ENCODE measurements around the gene ROBO4.

The ROBO4 gene

GRCh38 chr11:124840666-124841065, 57.0 kb downstream of the ROBO4 start:
- no peak for DNase-seq (ENCODE audit: low spot score)

GRCh38 chr11:124839972-124840621, 57.6 kb downstream of the ROBO4 start:
- no peak for DNase-seq (ENCODE audit: low spot score)

GRCh38 chr11:124839128-124839971, 58.3 kb downstream of the ROBO4 start:
- DNase-seq (ENCODE audit: low spot score), result no peak

- no peak for DNase-seq (ENCODE audit: low spot score)
These were observed 58.9 kb downstream of the ROBO4 start for GRCh38 chr11:124838805-124839127.

GRCh38 chr11:124837491-124837856, 60.2 kb downstream of the ROBO4 start:
- peak; percentile 66 for DNase-seq (ENCODE audit: low spot score)

GRCh38 chr11:124835918-124836317, 61.7 kb downstream of the ROBO4 start:
- no peak for DNase-seq (ENCODE audit: low spot score)

- DNase-seq (ENCODE audit: low spot score), result no peak
These were observed 63.0 kb downstream of the ROBO4 start for GRCh38 chr11:124834526-124835180.

Measured in NAMALWA (cell line).